ENCODE results near the gene GALR3.

The GALR3 gene

GRCh38 chr22:37824674-37825641 is 1.8 kb downstream of the GALR3 start:
- DNase-seq = no peak

GRCh38 chr22:37827056-37827455 is 3.9 kb downstream of the GALR3 start:
- no peak for DNase-seq

- no peak for DNase-seq
Measured at GRCh38 chr22:37830093-37830842, 7.1 kb downstream of the GALR3 start.

- DNase-seq = no peak
Measured at GRCh38 chr22:37831472-37831871, 8.3 kb downstream of the GALR3 start.

- DNase-seq = no peak
Measured at GRCh38 chr22:37832022-37832857, 9.1 kb downstream of the GALR3 start.

GRCh38 chr22:37842015-37842793 is 19.0 kb downstream of the GALR3 start:
- no peak for DNase-seq

GRCh38 chr22:37843741-37844089 is 20.5 kb downstream of the GALR3 start:
- DNase-seq = no peak

GRCh38 chr22:37844904-37845329 is 21.7 kb downstream of the GALR3 start:
- DNase-seq = no peak

- DNase-seq = no peak
Measured at GRCh38 chr22:37846433-37846832, 23.3 kb downstream of the GALR3 start.

GRCh38 chr22:37848587-37849088 is 25.5 kb downstream of the GALR3 start:
- DNase-seq = no peak

- peak; percentile 82 for DNase-seq
Measured at GRCh38 chr22:37849089-37849751, 26.0 kb downstream of the GALR3 start, which contains the start of gene EIF3L. Gene EIF3L, plus strand, starts transcription at chr22:37849419. Its CDS starts 31 bp downstream, at chr22:37849450.

GRCh38 chr22:37850801-37851200 is 27.6 kb downstream of the GALR3 start:
- no peak for DNase-seq

- DNase-seq = no peak
Measured at GRCh38 chr22:37852418-37852817, 29.2 kb downstream of the GALR3 start.

GRCh38 chr22:37854946-37855345 is 31.8 kb downstream of the GALR3 start:
- DNase-seq = no peak

- DNase-seq = no peak
Measured at GRCh38 chr22:37855462-37855861, 32.3 kb downstream of the GALR3 start.

GRCh38 chr22:37860796-37861421 is 37.7 kb downstream of the GALR3 start:
- no peak for DNase-seq

- no peak for DNase-seq
Measured at GRCh38 chr22:37862570-37863325, 39.6 kb downstream of the GALR3 start.

GRCh38 chr22:37865510-37865909 is 42.3 kb downstream of the GALR3 start:
- DNase-seq = no peak

GRCh38 chr22:37870273-37870672 is 47.1 kb downstream of the GALR3 start:
- DNase-seq = no peak

Measured in NCI-H774 (cell line).